Adrenal gland (tissue), 5 donors: ENCODE measurements around the gene ARHGAP10.

Experiments used
- CTCF ChIP-seq, 6 experiments: fragments of 450-650 bp in 4 of 6; fragments of 200-600 bp in 2 of 6; sonication (generic) in 1 of 6; IDR thresholded peaks; 1 replicate in 5 of 6; 2 replicates in 1 of 6; pipeline versions ENCODE4 v1.5.1 to v1.8.0; 2016 to 2021; ENCODE audit warnings: antibody characterized with exemption in 6 of 6, mild to moderate bottlenecking in 2 of 6, moderate library complexity in 1 of 6
- POLR2A ChIP-seq, 2 donors: fragments of 450-650 bp; IDR thresholded peaks; one replicate each; pipeline ENCODE4 v1.6.1; 2017; ENCODE audit warnings: antibody characterized with exemption in 2 of 2, mild to moderate bottlenecking in 2 of 2, moderate library complexity in 1 of 2
- donor health status: DM: no; HTN: no; CAD: no.

GRCh38 chr4:148109216-148109615, 377.3 kb downstream of the ARHGAP10 start:
- TF ChIP-seq CTCF (IDR thresholded peaks at IDR 0.05) (no peak), POLR2A (IDR thresholded peaks at IDR 0.05) (no peak)
